Kidney epithelial cell (primary cell): ENCODE measurements around the gene SINHCAF. TPM values are rescaled to one million over a fixed set of nuclear protein-coding genes. Genes with fewer than 3 reads are reported as not detected.
"Not testable (repeated sequence)": the region's sequence is repeated elsewhere in the genome, so short reads cannot be mapped to it uniquely, and the experiment has no call there.

Experiments used
- DNase-seq: peaks from one replicate; pipeline ENCODE4 v3.0.0-alpha.2; 2010; ENCODE audit warnings: low read depth
- H3K27me3 ChIP-seq: 2 replicates; pipeline ENCODE4 v1.6.0; 2011; ENCODE audit warnings: low read length; ENCODE audit not compliant: control insufficient read depth, insufficient read depth
- H3K36me3 ChIP-seq: 2 replicates; pipeline ENCODE4 v1.5.1; 2011; ENCODE audit warnings: low read length; ENCODE audit not compliant: control insufficient read depth, insufficient read depth
- H3K4me3 ChIP-seq: 2 replicates; pipeline ENCODE4 v1.5.1; 2011; ENCODE audit warnings: low read depth, mild to moderate bottlenecking, control low read depth, low read length
- total RNA-seq: library from RNA; depleted of rRNA; stranded (reverse); fragments of >200 nt; gene quantifications from 2 replicates; pipeline ENCODE4 v1.2.3, GENCODE V29; 2015
- TF ChIP-seq, protein P1 (sequence below): IDR thresholded peaks from 2 replicates; pipeline ENCODE4 v1.5.1; 2011; ENCODE audit warnings: mild to moderate bottlenecking, moderate library complexity, low read length, control low read depth, inconsistent platforms; ENCODE audit not compliant: insufficient read depth, poor library complexity, severe bottlenecking

SINHCAF gene
- total RNA-seq, 1 donor from 2014 or later = 217 TPM

DNA sequence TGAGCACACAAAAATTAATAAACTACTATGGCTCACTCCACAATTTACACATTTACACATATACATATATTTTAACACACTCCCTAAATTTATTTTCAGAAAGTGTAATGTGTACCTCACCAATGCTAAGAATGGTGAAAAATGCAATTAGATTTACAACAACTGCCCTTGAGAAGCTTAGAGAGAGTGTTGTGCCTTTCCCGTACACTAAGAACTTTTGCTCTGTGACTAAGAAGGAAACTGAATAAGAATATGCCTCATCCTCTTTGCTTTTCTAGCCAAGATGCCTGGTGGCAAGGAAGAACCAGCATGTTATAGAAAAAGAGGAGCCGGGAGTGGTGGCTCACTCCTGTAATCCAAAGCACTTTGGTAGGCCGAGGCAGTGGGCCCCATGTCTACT lies 62.3 kb downstream of the SINHCAF start:
- DNase-seq = no peak
- no peaks in the 10 kb centered on the region for H3K27me3 ChIP-seq
- no peak overlapping the region for H3K4me3 ChIP-seq
- H3K36me3 ChIP-seq = no peaks in the 10 kb centered on the region
- TF ChIP-seq, protein P1, sequence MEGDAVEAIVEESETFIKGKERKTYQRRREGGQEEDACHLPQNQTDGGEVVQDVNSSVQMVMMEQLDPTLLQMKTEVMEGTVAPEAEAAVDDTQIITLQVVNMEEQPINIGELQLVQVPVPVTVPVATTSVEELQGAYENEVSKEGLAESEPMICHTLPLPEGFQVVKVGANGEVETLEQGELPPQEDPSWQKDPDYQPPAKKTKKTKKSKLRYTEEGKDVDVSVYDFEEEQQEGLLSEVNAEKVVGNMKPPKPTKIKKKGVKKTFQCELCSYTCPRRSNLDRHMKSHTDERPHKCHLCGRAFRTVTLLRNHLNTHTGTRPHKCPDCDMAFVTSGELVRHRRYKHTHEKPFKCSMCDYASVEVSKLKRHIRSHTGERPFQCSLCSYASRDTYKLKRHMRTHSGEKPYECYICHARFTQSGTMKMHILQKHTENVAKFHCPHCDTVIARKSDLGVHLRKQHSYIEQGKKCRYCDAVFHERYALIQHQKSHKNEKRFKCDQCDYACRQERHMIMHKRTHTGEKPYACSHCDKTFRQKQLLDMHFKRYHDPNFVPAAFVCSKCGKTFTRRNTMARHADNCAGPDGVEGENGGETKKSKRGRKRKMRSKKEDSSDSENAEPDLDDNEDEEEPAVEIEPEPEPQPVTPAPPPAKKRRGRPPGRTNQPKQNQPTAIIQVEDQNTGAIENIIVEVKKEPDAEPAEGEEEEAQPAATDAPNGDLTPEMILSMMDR = no peak

DNA sequence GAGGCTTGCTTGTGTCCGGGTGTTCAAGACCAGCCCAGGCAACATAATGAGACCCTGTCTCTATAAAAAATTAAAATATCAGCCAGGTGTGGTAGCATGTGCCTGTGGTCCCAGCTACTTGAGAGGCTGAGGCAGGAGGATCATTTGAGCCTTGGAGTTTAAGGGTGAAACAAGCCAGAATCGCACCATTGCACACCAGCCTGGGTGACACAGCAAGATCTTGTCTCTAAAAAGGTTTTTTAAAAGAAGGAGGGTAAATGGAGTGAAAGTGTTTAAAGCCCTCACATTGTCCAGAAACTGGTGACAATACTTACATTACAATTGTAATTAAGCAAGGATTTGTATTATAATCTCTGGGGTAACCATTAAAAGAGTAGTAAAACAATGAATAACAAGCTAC lies 64.2 kb downstream of the SINHCAF start:
- Histone ChIP-seq H3K36me3 (no peaks in the 10 kb centered on the region), H3K4me3 (no peak overlapping the region), H3K27me3 (no peaks in the 10 kb centered on the region)
- TF ChIP-seq, protein P1 = no peak
- DNase-seq = no peak

DNA sequence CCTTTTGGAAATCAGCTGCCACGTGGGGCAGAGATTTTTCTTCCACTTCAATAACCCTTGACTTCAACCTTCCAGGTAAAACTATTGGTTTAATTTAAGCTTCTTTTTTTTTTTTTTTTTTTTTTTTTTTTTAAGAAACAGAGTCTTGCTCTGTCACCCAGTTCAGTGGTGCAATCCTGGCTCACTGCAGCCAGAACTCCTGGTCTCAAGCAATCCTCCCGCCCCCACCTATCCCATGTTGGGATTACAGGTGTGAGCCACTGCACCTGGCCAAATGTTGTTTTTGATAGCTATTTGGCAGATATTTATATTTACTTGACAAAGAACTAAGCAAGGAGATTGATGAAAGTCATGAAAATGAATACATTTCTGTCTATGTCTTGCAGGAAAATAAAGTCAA lies 65.1 kb downstream of the SINHCAF start:
- no peak for DNase-seq
- TF ChIP-seq, protein P1 = no peak
- no peaks in the 10 kb centered on the region for H3K27me3 ChIP-seq
- no peaks in the 10 kb centered on the region for H3K36me3 ChIP-seq
- no peak overlapping the region for H3K4me3 ChIP-seq

DNA sequence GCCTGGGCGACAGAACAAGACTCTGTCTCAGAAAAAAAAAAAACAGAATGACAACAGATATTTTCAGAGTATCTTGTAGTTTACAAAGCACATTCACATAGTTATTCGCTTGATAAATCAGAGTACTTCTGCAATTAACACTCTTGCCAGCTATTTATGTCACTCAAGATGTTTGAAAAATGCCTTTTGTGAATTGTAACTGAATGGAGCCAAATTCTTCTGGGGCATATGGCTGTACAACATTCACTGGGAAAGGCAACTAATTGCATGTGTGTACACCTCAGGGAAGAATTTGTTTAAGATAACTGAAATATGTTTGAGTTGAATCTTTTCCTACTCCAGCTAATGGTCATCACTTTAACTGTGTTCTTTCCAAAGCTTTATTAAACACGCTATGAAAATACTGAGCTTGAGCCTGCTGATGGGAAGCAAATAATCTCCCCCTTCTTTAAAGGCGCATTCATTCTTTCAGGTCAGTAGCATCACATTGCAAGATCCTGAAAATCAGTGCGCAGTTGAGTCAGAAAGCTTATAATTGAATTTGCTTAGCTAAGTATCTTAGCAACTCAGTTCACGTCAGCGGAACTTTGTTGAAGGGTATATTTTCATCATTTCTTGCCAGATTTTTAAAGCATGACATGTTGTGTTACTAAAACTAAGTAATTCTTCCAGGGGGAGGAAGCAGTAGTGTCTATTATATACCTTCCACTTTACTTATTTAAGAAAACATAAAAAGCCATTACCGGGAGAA lies 66.6 kb downstream of the SINHCAF start:
- TF ChIP-seq, protein P1 = no peak
- Histone ChIP-seq H3K4me3 (no peak overlapping the region), H3K36me3 (no peaks in the 10 kb centered on the region), H3K27me3 (no peaks in the 10 kb centered on the region)
- DNase-seq = no peak

DNA sequence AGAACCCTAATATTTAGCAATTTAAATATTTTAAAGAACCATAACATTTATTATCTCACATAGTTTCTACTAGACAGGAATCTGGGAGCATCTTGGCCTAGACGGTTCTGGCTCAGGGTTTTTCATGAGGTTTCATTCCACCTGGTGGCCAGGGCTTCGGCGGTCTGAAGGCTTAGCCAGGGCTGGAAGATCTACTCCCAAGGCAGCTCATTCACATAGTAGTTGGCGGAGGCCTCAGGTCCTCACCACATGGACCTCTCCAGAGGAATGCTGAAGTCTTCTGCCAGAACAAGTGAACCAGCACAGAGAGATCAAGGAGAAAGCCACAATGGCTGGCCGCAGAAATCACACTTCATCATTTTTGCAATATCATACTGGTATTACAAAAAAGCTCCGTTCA lies 68.2 kb downstream of the SINHCAF start:
- DNase-seq = no peak
- H3K27me3 ChIP-seq = no peaks in the 10 kb centered on the region
- TF ChIP-seq, protein P1 = no peak

DNA sequence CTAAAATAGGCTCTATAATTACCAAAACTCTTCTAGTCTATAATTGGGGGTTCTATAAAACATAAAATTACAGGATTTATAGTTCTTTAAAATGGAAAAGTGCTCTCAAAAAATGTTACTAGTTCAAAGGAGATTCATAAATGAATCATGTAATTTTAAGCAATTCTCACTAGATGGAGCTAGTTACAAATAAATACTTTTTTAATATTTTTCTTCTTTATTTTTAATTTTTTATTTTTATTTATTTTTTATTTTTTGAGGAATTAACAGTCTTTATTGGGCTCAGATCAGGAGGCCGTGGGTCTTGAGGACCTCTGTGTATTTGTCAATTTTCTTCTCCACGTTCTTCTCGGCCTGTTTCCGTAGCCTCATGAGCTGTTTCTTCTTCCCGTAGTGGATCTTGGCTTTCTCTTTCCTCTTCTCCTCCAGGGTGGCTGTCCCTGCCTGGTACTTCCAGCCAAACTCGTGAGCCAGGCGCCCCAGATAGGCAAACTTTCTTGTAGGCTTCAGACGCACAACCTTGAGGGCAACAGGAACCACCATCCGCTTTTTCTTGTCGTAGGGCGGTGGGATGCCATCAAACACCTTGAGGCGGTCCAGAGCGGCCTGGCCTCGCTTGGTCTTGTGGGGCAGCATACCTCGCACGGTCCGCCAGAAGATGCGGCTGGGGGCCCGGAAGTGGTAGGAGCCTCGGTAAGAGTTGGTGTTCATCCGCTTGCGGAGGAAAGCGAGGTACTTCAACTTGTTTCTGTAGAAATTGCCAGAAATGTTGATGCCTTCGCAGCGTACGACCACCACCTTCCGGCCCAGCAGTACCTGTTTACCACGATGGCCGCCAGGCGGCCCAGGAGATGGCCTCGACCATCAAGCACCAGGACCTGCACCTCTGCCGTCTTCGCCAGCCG lies 74.0 kb downstream of the SINHCAF start:
- not testable (repeated sequence) for DNase-seq, H3K4me3 ChIP-seq, H3K27me3 ChIP-seq, H3K36me3 ChIP-seq

More for the DNA sequence above, 68.2 kb downstream of the SINHCAF start:
- Histone ChIP-seq H3K36me3 (no peaks in the 10 kb centered on the region), H3K4me3 (no peak overlapping the region)
